HEK293T (cell line): ENCODE results near the gene SLC25A39.

ENCODE experiments used
- BHLHE40 ChIP-seq: fragments of 450-650 bp; IDR thresholded peaks from 2 replicates; pipeline ENCODE4 v1.6.1; 2016; ENCODE audit warnings: mild to moderate bottlenecking, moderate library complexity, borderline replicate concordance
- FOXK2 ChIP-seq: fragments of 450-650 bp; IDR thresholded peaks from 2 replicates; pipeline ENCODE4 v1.6.1; 2016; ENCODE audit warnings: mild to moderate bottlenecking
- FOXM1 ChIP-seq: fragments of 450-650 bp; IDR thresholded peaks from 2 replicates; pipeline ENCODE4 v1.6.1; 2017; ENCODE audit warnings: mild to moderate bottlenecking, borderline replicate concordance
- HDGF ChIP-seq: fragments of 450-650 bp; IDR thresholded peaks from 2 replicates; pipeline ENCODE4 v1.6.1; 2017; ENCODE audit warnings: antibody characterized with exemption, borderline replicate concordance
- LEF1 ChIP-seq: fragments of 450-650 bp; IDR thresholded peaks from 2 replicates; pipeline ENCODE4 v1.6.1; 2017; ENCODE audit warnings: mild to moderate bottlenecking, borderline replicate concordance
- PKNOX1 ChIP-seq: fragments of 450-650 bp; IDR thresholded peaks from 2 replicates; pipeline ENCODE4 v1.6.1; 2016
- SUZ12 ChIP-seq: fragments of 450-650 bp; IDR thresholded peaks from 2 replicates; pipeline ENCODE4 v1.6.1; 2016; ENCODE audit warnings: mild to moderate bottlenecking
- TARDBP ChIP-seq: fragments of 450-650 bp; IDR thresholded peaks from 2 replicates; pipeline ENCODE4 v1.6.1; 2016
- ZNF384 ChIP-seq: fragments of 450-650 bp; IDR thresholded peaks from 2 replicates; pipeline ENCODE4 v1.6.1; 2016

DNA sequence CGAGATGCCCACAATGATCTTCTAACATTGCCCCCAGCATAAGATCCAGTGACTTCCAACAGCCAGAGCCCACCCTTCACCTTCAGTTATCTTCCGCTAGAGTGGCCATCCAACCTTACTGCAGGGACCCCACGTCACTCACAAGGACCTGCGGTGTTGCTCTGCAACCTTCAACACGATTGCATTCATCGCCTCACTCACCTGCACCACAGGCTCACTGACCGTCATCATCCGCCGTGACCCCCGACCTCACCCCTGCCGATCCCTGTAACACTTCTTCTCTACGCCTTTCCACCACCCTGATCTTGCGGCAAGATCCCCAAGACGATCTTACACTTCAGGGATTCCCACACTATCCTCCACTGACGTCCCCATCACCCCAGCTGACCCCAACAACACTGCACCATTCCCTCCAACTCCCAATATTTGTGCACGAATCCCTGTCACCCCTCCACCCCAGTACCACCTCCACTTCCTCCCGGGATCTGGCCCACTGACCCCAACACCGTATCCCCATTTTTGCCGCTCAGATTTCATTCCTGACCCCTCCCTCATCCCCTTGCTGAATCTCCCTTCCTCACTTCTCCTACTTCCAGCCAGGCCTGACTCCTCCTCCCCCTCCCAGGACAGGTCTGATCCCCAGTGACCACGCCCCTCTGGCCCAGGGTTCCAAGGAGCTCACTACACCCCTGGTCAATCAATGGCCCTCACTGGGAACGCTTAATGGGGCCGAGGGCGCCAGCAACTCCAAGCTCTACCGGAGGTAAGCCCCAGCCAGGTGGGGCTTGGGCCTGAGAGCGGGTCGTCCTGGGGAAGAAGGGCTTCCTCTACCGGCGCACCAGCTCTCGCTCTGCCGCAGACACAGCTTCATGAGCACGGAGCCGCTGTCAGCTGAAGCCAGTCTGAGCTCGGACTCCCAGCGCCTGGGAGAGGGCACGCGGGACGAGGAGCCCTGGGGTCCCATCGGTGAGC is 8.6 kb downstream of the SLC25A39 start:
- TF ChIP-seq FOXM1 (no peak), SUZ12 (no peak), HDGF (no peak), PKNOX1 (no peak), TARDBP (no peak), BHLHE40 (no peak), LEF1 (no peak), FOXK2 (no peak), ZNF384 (no peak)
